ENCODE results near the gene LDHAL6B. TPM values are rescaled to one million over a fixed set of nuclear protein-coding genes. Genes with fewer than 3 reads are reported as not detected.

LDHAL6B gene
- total RNA-seq, 1 experiment from 2014 or later = not detected

GRCh38 chr15:59237924-59238331 is 31.3 kb downstream of the LDHAL6B start:
- Mint-ChIP-seq H3K4me1 (ENCODE audit: low read depth, unreplicated experiment) (peaks cover 17% of the 10 kb centered on the region), H3K4me3 (ENCODE audit: unreplicated experiment) (no peak overlapping the region), H3K27ac (ENCODE audit: unreplicated experiment) (no peak overlapping the region), H3K9me3 (ENCODE audit: unreplicated experiment) (no peaks in the 10 kb centered on the region), H3K36me3 (ENCODE audit: insufficient read depth, unreplicated experiment) (peaks cover 46% of the 10 kb centered on the region), H3K27me3 (ENCODE audit: insufficient read depth, unreplicated experiment) (no peaks in the 10 kb centered on the region)
- no peak for TF ChIP-seq CTCF (IDR thresholded peaks at IDR 0.05; ENCODE audit: insufficient read depth in 1 of 2, low read depth in 1 of 2, low read length in 1 of 2, severe bottlenecking in 1 of 2, unreplicated experiment in 1 of 2)
- Histone ChIP-seq H3K9me3 (no peaks in the 10 kb centered on the region), H3K4me1 (peaks cover 7% of the 10 kb centered on the region; the same call in 1 of the 2 replicates), H3K36me3 (ENCODE audit: control insufficient read depth, insufficient read depth, low read length) (peaks cover 1% of the 10 kb centered on the region; the same call in 1 of the 2 replicates), H3K27me3 (replicated peaks; ENCODE audit: control insufficient read depth, insufficient read depth, low read length) (no peaks in the 10 kb centered on the region), H3K4me3 (ENCODE audit: low read depth, low read length) (no peak overlapping the region)
- no TSS peak for BruUV-seq (replicated peaks)
- ChIA-PET CTCF (no interaction called here), POLR2A (no interaction called here)
- intact Hi-C loops (cut with micrococcal nuclease; ENCODE audit: unreplicated experiment) = no loop called here
- no peak for DNase-seq

- CTCF ChIA-PET = no interaction called here
- H3K4me1 Mint-ChIP-seq (ENCODE audit: low read depth, unreplicated experiment) = peaks cover 17% of the 10 kb centered on the region
- peaks cover 46% of the 10 kb centered on the region for H3K36me3 Mint-ChIP-seq (ENCODE audit: insufficient read depth, unreplicated experiment)
These were observed 33.4 kb downstream of the LDHAL6B start for GRCh38 chr15:59240036-59240435.

GRCh38 chr15:59242649-59243048 is 36.0 kb downstream of the LDHAL6B start:
- H3K4me1 ChIP-seq = peaks cover 6% of the 10 kb centered on the region
- H3K36me3 ChIP-seq (ENCODE audit: control insufficient read depth, insufficient read depth, low read length) = peaks cover 1% of the 10 kb centered on the region; the same call in 1 of the 2 replicates
- BruUV-seq (replicated peaks) = no TSS peak
- POLR2A ChIA-PET = no interaction called here
- intact Hi-C loops (cut with micrococcal nuclease; ENCODE audit: unreplicated experiment) = no loop called here
- no peak overlapping the region for H3K27ac Mint-ChIP-seq (ENCODE audit: unreplicated experiment)
- H3K4me3 Mint-ChIP-seq (ENCODE audit: unreplicated experiment) = no peak overlapping the region
- H3K9me3 Mint-ChIP-seq (ENCODE audit: unreplicated experiment) = no peaks in the 10 kb centered on the region
- CTCF ChIA-PET = no interaction called here
- peaks cover 33% of the 10 kb centered on the region for H3K36me3 Mint-ChIP-seq (ENCODE audit: insufficient read depth, unreplicated experiment)
- H3K27me3 ChIP-seq (replicated peaks; ENCODE audit: control insufficient read depth, insufficient read depth, low read length) = no peaks in the 10 kb centered on the region
- H3K4me1 Mint-ChIP-seq (ENCODE audit: low read depth, unreplicated experiment) = peaks cover 7% of the 10 kb centered on the region
- no peaks in the 10 kb centered on the region for H3K27me3 Mint-ChIP-seq (ENCODE audit: insufficient read depth, unreplicated experiment)
- no peak overlapping the region for H3K4me3 ChIP-seq (ENCODE audit: low read depth, low read length)
- no peak for TF ChIP-seq CTCF (IDR thresholded peaks at IDR 0.05; ENCODE audit: insufficient read depth in 1 of 2, low read depth in 1 of 2, low read length in 1 of 2, severe bottlenecking in 1 of 2, unreplicated experiment in 1 of 2)
- no peak for DNase-seq
- H3K9me3 ChIP-seq = no peaks in the 10 kb centered on the region

More at GRCh38 chr15:59240036-59240435, 33.4 kb downstream of the LDHAL6B start:
- Mint-ChIP-seq H3K27ac (ENCODE audit: unreplicated experiment) (peak overlapping the region; percentile 53), H3K27me3 (ENCODE audit: insufficient read depth, unreplicated experiment) (no peaks in the 10 kb centered on the region), H3K4me3 (ENCODE audit: unreplicated experiment) (no peak overlapping the region), H3K9me3 (ENCODE audit: unreplicated experiment) (no peaks in the 10 kb centered on the region)
- Histone ChIP-seq H3K4me3 (ENCODE audit: low read depth, low read length) (no peak overlapping the region), H3K36me3 (ENCODE audit: control insufficient read depth, insufficient read depth, low read length) (peaks cover 1% of the 10 kb centered on the region; the same call in 1 of the 2 replicates), H3K9me3 (no peaks in the 10 kb centered on the region), H3K4me1 (peaks cover 12% of the 10 kb centered on the region; the same call in 1 of the 2 replicates), H3K27me3 (replicated peaks; ENCODE audit: control insufficient read depth, insufficient read depth, low read length) (no peaks in the 10 kb centered on the region)
- no TSS peak for BruUV-seq (replicated peaks)
- no peak for DNase-seq
- intact Hi-C loops (cut with micrococcal nuclease; ENCODE audit: unreplicated experiment) = no loop called here
- no peak for TF ChIP-seq CTCF (IDR thresholded peaks at IDR 0.05; ENCODE audit: insufficient read depth in 1 of 2, low read depth in 1 of 2, low read length in 1 of 2, severe bottlenecking in 1 of 2, unreplicated experiment in 1 of 2)
- POLR2A ChIA-PET = no interaction called here
